ENCODE results near the gene AGPAT3.
A peak's percentile ranks its signal among the peaks of the same experiment; 100 is the strongest.

Gene AGPAT3

GRCh38 chr21:43927591-43928221, 62.7 kb downstream of the AGPAT3 start:
- DNase-seq = no peak

GRCh38 chr21:43928222-43929125, 63.5 kb downstream of the AGPAT3 start:
- DNase-seq = no peak

DNA sequence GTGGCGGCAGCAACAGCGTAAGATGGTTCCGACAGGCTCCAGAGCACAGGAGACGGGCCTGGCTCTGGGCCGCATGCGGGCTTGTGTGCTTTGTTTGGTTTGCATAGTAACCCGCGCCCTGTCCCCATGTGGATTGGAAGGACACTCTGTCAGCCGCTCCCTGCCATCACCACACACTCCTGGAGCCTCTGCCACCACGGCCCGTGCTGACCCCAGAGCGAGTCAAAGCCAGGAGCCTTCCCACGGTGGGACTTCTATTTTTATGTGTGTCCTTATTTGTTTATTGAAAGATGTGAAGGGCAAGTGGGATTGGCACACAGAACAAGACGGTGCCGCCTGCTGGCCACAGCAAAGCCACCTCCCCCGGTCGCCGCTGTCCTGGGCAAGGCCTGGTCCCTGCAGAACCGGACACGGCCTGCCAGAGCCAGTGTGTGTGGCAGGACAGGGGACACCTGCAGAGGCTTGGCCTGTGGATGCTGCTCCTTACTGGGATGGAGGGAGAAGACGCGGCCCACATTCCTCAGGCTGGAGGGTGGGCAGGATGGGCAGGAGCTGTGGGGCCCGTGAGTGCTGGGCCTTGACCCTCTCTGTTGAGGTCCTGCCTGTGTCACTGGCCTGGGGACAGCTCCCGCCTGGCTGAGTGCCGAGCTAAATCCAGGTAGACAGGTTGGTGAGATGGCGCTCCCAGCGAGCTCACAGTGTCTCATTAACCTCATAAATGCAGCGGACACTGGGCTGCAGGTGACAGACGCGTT, 64.4 kb downstream of the AGPAT3 start:
- DNase-seq = no peak

- DNase-seq = no peak
These were observed 65.2 kb downstream of the AGPAT3 start for GRCh38 chr21:43930074-43930847.

GRCh38 chr21:43930848-43931375, 65.9 kb downstream of the AGPAT3 start:
- no peak for DNase-seq

GRCh38 chr21:43931489-43931888, 66.5 kb downstream of the AGPAT3 start:
- no peak for DNase-seq

- DNase-seq = no peak
These were observed 67.0 kb downstream of the AGPAT3 start for GRCh38 chr21:43932005-43932404.

DNA sequence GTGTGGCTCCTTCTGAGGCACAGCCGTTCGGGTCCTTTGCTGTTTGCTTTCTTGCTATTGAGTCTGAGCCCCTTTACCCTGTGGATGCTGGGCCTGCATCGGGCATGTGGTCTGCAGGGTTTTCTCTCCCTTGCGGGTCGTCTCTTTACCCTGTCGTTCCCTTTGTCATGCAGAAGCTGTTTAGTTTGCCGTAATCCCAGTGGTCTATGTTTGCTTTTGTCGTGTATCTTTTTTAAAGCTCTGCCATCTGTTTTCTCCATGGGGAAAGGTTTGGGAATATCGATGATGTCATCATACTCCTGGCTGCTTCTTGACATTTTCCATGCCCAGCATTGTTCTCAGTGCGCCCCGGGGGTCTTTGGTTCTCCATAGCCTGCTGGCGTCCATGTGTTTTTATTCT, 68.2 kb downstream of the AGPAT3 start:
- peak in 1 of 2 experiments; percentile 50 for DNase-seq

- DNase-seq = no peak
These were observed 68.7 kb downstream of the AGPAT3 start for GRCh38 chr21:43933680-43934079.

GRCh38 chr21:43934116-43934515, 69.1 kb downstream of the AGPAT3 start:
- no peak for DNase-seq

GRCh38 chr21:43934716-43935705, 70.0 kb downstream of the AGPAT3 start:
- no peak for DNase-seq

- no peak for DNase-seq
These were observed 70.7 kb downstream of the AGPAT3 start for GRCh38 chr21:43935711-43936110.

DNA sequence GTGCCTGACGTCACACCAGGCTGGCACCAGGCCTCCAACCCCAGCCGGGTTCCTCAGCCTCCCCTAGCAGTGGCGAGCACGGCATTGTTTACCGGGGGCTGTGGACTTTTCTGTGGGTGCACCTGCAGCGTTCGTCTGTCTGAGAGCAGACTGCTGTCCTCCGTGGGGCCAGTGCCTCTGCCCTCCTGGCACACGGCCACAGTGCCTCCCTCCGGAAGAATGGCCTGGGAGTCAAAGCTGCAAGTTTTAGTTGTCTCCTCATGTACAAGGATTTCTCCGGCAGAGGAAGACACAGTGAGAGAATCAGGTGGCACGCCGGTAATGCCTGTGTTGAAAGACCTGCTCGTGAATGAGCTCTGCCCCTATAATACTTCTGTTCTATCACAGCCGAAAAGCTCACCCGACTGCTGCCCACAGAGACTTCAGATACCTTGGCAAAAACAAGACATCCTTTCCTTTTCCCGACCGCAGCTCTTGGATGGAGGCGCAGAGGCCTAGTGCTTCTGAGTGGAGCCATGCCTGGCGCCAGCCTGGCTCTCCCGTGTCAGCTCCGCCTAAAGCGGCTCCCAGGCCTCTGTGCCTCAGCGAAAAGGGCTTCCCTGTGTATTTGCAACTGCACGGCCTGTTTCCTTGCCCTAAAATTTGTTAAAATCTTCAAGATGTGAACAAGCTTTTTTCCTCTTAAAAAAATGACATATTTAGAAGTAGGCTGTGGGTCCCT, 71.4 kb downstream of the AGPAT3 start:
- DNase-seq = no peak

GRCh38 chr21:43937051-43937832, 72.2 kb downstream of the AGPAT3 start:
- DNase-seq = no peak

GRCh38 chr21:43937891-43938309, 72.9 kb downstream of the AGPAT3 start:
- DNase-seq = no peak

DNA sequence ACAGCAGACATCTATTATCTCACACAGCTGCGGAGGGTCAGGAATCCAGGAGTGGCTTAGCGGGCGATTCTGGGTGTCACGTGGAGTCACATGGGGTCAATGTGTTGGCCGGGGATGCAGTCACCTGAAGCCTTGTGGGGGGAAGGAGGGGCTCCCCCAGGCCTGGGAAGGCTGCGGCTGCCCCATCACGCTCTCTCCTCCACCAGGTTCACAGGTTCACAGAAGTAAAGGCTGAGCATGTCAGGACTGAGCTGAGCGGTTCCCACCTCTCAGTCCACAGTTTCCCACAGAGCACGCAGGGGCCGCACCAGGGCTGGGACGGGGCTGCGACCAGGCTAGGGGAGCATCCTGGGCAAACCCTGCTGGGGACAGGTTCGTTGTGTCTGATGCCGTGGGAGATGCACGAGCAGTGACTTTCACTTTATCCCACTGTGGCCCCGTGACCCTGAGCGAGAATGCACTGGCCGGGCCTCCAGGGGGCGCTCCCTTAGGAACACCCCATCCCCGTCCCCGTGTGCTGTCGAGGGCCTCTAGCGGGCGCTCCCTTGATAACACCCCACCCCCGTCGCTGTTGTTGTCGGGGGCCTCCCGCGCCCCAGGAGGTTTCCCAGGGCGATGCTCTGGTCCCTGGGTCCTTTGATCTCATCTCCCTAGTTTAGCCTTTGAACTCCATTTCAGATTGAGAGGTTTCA, 73.9 kb downstream of the AGPAT3 start:
- DNase-seq = no peak

GRCh38 chr21:43939443-43940328, 74.7 kb downstream of the AGPAT3 start:
- DNase-seq = no peak
